Middle frontal gyrus (tissue), 1 donor: ENCODE measurements around the gene GRB10.
A peak's percentile ranks its signal among the peaks of the same experiment; 100 is the strongest.

Experiments
- DNase-seq: peaks from one replicate; pipeline ENCODE4 v3.0.0-alpha.2; 2015; ENCODE audit warnings: low spot score; ENCODE audit errors: extremely low spot score

The GRB10 gene

DNA sequence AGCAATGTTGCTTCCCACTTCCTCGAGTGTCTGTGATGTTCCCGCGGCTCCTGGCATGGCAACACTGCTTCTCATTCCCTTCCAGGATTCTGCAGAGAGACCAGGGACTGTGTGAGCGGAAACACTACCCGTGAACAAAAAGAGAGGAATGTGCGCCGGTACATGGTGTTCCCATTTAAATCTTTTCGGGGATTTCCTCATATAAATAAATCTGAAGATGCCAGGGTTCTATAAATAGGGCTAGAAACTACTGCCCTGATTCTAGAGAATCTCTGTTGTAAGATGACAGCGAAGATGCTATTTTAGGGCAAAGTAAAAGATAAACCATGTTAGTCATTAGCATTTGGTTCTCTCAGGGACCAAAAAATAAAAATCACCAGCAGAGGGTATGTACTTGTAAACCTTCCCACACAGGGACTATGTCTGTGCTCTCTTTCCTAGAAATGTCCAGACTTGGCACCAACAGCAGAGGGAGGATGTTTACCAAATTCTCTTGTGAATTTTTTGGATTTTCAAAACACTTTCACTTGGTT lies 125.3 kb downstream of the GRB10 start:
- no peak for DNase-seq

DNA sequence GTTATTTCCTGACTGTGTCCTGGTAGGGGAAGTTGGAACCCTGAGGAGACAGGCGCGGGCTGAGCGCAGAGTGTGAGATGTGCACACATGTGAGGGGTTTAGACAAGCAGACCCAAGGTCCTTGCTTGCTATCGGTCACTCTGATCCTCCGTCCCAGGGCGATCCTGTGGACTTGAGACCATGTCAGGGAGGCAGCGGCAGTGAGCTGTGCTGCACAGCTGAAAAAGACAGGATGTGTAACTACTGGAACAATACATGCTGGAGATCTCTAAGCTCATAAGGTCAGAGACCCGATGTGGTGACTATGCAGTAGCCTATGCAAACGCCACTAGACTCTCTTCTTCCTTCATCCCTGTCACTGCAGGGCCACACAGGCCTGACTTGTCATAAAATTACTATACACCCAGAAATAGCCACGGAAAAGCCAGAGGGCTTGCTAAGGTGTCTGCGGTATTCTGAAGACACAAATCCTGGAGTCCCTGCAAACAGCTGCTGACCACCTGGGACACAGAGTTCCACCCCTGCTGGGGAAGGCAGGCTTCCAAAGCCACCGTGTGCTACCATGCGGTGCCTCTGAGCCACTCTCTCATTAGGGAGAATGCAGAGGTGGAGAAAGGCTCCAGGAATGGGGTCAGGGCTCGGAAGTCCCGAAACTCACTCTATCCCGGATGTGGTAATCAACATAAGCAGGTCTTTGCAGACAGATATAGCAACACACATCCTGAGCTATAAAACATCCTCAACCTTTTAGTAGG lies 126.4 kb downstream of the GRB10 start:
- DNase-seq, result no peak

DNA sequence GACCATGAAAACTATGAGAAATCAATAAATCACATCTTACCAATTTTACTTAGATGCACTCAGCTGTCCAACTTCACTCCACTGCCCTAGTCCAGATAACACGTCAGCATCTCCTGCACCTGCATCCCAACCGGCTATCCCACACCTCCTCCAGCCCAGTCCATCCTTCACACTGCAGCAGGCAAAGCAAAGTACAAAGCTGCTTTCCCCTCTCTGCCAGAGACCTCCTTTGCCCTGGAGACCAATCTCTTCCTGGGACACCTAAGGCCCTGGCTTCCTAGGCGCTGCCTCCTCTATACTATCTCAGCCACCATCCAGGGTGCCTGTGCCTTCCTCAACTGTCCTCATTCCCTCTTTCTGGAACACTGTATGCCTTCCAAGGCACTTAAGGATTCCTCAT lies 127.2 kb downstream of the GRB10 start:
- DNase-seq, result no peak

DNA sequence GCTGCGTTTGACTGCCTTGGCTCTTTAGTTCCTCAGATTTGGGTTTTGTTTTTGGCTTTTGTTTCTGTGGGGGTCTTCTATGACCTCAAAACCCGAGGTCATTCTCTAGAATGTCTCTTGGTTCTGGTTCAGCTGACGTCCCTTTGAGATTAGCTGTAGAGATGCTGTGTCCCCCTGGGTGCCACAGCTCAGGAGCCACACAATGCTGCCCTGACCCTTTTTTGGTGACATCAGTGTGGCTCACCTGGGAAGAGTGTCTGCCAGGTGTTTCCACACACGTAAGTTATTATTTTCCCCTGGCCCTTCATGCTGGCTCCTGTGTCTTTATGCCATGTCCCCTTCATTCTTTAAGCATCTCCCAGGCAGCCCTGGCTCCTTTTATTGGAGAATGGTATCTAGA lies 127.7 kb downstream of the GRB10 start:
- DNase-seq, result no peak

DNA sequence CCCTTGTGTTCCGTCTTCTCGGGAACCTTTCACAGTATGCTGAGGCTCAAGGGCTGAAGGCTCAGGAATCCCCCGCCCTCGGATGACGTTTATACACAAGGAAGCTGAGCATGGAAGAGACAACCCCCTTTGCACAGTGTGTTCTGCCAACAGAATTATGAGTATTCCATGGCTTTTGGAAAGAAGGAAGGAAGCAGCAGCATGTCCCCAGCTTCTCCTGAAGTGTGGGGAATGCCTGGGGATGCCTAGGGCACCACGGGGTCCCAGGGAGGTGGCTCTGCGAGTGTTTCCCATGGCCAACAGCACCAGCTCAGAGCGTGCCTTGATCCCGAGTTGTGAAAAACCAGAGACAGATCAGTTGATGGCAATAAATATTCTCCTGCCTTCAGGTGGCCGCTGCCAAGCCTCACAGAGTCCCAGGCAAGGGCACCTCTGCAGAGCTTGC lies 128.7 kb downstream of the GRB10 start:
- no peak for DNase-seq

DNA sequence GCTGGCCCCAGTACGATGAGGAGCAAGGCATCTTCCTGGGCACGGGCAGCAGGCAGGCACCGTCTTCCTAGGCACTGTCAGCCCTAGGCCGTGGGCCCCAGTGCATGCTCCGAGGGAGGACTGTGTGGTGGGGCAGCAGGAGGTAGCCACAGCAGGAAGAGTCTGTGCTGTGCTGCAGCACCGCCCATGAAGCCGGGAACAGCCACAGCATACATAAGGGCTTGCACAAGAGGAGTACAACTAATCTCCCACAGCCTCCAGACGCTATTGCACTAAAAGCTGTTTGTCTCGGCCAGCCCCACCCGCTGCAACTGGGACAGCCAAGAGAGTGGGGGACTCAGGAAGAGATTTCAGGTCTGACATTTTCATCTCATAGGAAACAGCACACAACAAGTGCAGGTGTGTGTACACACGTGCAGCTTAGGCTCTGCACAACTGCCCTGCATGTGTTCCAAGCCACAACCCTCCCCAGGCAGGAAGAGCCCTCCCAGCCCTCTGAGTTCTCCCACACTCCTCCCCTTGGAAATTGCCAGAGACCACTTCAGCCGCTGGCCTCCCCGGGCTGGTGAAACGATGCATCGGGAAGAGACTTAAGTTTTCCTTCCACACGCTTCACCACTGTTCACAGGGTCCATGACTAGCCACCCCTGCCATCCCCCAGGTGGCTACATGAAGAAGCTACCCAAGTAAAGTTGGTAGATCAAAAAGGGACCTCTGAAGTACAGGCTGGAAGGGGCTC lies 129.4 kb downstream of the GRB10 start:
- DNase-seq, result no peak

DNA sequence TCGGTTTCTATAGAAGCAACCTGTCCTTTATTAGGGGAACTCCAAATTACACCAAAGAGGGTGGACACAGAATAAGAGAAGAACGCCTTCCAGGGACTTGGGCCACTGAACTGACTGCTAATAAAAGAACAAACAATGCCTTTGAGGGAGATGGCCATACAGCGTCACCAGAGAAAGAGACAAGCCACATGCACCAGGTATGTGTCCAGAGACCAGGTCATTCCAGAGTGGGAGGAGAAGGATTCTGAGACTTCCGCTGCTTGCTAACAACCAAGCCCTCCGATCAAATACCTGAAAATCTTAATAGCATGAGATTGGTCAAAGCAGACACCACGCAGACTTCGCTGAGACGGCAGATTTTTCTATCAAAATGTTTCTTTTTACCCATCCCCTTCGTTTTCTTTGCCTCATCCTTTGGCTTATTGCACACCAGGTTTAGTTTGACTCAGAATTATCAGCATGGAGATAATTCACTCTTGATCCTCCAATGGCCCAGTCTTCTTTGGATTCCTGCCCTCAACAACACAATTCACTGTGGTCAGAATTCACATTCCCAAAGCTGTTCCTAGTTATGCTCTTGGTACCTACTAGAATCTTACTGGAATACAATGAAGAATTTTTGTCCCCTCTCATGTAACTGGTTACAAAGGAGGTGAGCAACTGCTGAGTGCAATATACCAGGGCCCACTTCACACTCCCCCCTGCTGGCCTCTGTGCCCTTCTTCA lies 130.1 kb downstream of the GRB10 start:
- no peak for DNase-seq

DNA sequence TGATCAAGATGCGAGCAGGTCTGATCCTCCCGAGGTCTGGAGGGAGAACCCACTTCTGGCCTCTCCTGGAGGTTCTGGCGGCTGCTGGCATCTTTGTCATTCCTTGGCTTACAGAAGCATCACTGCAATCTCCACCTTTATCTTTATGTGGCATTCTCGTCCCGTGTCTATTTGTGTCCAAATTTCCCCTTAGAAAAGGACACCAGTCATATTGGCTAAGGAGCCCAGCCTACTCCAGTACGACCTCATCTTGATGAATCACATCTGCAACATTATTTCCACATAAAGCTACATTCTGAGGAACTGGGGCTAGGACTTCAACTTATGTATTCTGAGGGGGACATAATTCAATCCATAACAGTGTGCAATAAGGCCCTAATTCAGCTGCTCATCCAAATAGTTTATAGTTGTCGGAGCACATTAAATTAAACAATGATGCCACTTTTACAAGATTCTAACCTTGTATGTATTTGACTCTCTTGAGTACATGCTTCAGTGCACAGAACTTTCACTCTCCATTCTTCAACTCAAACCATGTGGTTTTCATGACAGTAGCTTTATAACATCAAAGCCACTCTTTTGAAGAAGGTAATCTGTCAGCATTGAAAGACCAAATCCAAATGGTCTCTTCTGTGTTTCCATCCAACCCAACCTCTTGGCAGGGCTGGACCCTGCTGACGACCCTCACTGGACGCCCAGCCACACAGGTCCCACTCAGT lies 131.3 kb downstream of the GRB10 start:
- no peak for DNase-seq

DNA sequence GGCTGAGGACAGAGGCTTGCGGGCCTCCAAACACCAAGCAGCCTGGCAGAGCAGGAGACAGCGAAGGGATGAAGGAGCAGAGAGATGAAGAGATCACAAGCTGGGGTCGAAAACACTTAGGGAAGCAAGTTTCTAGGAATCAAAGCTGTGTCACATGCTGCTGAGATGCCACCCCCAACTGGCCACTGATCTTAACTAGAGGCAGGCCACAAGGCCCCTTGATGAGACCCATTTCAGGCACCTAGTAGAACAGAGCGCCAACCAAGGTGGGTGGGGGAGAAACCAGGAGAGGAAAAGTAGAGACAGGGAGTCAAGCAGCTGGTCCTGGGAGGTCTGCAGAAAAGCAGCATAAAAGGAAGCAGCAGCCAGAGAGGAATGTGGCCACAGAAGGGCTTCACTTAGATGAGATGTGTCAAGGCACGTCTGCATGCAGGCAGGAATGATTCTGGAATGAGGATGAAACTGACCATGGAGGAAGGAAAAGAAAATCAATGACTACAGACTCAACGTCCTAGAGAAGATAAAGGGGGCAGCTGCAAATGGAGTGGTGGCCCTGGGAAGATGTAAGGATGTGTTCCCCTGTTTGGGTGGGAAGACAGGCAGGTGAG lies 132.5 kb downstream of the GRB10 start:
- DNase-seq, result no peak

DNA sequence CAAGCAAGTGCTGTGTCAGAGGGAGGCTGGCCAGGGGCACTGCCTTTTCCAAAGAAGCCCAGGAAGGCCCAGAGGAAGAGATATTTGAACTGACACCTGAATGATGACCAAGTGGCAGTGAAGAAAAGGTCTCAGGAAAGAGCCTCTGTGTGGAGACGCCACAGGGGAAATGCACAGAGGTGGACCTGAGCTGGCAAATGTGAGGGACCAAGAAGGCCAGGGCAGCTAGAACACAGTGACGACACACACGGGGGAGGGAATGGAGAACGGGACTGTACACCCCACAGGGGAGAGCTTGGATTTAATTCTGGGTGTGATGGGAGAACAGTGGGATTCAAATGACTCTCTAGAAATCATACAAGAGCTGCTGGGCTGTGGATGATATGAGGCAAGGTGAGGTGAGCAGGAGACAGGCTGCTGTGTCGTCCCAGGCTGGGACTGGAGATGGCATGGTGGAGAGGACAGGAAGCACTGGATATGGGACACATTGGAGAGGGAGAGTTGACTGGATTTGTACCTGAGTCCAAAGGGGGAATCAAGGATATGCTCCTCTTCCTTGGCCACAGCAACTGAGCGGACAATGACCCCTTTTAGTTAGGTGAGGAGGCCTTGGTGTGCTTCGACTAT lies 133.3 kb downstream of the GRB10 start:
- DNase-seq, result no peak

DNA sequence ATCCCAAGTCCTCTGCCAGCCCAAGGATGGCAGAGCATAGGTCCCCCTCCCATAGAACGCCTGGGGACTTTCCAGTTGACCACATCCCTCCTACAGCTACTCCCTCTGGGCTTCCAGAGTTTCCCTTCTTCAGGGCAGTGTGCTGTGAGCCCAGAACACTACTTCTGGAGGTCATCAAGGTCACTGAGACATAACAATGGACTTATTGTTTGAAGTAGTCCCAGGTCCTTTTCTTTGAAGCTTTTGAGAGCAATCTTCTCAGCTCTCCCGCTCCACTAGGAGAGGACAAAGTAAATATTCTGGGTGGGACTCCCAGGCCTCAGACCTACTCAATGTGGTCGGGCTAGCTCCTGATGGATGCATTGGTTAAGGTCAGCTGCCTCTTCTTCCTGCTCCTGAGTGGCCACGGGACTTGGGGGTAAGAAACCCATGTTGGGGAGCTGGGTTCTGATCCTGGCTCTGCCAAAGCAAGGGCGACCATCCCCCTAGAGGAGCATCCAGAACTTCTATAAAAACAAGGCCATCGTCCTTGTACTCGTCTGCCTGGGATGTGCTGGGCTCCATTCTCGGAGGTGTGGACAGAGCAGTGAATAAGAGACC lies 134.0 kb downstream of the GRB10 start:
- no peak for DNase-seq

DNA sequence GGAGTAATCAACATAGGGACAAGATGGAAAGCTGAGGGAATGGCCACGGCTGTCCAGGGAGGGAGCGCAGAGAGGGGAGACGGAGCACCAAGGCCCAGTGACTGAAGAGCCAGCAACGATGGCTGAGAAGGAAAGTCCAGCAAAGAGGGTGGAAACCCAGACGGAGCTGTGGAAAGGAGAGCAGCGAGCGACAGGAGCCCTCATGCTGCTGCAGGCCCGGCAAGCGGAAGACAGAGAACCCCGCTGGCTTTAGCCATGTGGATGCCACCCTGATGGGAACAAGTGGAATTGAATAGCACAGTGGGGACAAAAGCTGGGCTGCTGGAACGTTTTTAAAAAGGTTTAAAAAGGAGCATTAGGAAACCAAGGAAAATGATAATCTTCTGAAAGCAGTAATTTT lies 134.6 kb downstream of the GRB10 start:
- no peak for DNase-seq

DNA sequence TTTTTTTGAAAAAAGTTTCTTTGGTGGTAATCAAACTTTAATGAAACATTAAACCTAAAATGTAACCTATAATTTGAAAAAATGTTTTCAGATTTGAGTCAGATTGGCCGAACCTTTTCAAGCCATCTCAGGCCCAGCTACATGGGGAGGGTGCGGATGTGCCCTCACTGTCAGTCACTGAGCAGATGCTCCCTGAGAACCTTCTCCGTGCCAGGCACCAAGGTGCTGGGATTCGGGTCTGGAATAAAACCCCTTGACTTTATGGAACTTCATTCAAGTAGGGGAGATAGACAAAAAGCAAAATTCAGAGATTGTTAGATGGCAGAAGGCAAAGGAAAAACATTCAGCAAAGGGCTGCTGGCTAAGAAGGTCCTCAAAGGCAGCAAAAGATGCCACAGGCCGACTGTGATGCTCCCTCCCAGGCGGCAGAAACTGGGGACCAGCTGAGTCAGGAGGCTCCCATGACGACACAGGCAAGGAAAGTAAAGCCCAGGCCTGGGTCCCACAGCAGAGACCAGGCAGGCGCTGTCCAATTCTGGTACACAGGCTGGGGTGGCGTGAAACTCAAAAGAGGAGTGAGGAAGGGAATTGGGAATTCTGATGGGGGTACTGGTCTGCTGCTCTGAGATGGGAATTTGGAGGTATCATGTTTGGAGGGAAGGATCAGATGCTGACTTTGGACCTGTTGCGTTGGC lies 135.3 kb downstream of the GRB10 start:
- no peak for DNase-seq

DNA sequence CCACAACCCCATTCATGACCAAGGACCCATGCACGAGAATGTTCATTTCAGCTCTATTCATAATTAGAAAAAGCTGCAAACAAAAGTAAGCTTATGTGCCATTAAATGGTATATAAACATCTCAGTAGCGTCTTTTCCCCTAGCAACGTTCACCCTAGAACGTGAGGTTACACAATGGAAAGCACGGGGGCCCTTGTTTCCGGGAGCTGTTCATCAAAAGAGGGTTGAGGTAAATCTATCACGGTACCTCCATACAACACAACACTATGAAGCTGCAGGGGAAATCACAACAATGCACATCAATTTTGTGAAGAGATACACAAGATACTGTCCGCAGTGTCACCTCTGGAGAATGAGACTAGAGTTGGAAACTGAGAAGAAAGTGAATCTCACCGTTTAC lies 136.6 kb downstream of the GRB10 start:
- no peak for DNase-seq

DNA sequence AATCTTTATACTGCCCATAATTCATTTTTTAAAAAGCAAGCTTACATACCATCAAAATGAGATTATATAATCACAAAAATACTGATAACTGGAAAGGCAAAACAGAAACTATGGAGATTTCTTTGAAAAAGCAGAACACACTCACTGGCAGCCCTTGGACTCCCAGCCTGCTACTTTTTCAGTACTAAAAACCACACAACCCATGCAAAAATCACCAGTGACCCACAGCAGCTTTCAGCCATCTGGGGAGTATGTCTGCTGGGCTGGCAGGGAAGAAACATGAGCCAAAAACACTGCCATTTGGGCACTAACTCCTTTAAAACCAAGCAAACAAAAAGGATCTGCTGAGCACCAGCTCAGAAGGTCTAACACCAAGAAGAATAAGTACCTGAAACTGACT lies 137.5 kb downstream of the GRB10 start:
- no peak for DNase-seq

DNA sequence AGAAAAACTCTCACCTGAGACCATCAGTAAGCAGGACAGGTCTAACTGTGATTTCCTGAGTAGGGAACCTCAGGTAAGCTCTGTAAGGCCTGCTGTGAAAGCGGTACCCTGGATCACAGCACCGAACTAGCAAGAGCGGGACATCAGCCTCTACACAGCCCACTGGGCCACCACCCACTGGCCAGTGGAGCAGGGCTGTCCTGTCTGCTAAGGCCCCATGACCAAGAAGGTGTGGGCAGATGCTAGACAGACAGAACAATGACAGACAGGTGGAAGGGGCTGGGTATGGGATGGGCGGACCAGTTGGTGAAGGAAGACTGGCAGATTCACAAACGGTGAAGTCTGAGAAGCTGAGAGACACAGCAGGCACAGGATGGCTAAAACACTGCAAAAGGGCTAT lies 138.1 kb downstream of the GRB10 start:
- no peak for DNase-seq

DNA sequence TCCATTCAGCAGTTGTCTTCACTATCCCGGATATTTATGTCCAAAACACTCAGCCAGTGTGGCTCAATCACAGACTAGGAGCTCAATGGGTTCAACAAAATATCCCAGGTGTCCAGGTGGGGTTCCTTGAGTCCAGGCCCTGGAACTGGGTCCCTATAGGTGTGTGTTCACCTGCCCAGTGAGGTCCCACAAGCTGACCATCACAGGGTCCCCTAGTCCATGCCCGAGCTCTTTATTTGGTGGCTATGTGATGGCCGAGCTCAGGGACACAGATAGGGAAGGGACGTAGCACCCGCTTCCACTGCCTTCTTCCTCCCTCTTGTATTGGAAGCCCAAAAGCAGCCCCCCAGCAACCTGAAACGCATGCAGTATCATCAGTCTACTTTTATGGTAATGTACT lies 138.6 kb downstream of the GRB10 start:
- no peak for DNase-seq

DNA sequence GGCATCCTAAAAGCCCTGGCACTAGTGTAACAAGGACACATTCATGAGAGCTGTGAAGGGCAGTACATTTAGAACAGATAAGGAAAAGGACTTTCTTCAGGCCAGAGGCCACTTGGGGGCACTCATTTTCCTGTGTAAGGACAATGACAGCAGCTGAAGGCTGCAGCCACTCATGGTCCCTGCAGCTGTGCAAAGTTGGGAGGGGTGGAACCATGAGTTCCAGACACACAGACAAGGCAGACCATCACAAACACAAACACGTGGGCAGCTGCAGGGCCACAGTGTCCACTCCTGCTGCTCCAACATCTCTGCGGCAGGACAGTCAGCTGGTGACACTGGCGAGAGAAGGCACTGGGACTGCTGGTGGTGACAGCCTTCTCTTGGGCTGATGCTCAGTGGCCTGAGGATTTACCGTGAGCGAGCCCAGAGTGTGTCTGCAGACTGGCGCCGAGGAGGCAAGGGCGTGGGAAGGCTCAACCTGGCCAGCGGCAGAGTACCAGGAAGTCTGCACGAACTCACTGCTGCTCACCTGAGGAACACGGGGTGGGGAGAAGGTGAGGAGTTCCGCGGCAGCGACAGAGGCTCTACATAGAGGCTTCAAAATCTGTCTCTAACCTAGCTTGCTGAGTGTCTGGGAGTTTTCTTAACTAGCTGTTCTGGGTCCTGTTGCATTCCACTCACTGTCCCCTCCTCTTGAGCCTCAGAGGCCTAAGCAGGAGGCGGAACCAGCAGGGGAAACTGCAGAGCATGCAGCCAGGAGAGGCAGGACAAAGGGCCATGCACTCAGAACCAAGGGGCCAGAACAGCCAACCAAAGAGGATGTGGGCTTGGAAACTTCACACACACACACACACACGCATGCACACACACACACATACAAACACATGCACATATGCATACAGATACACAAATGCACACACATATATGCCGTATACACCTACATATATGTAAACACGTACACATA lies 141.0 kb downstream of the GRB10 start:
- DNase-seq, result peak; percentile 80
